Activated CD8-positive, alpha-beta memory T cell treated with anti-CD3 and anti-CD28 coated beads for 24 hours (primary cell): Measurements from ENCODE around the gene ZBTB20.

Experiments used
- DNase-seq: peaks from one replicate; pipeline ENCODE4 v3.0.0-alpha.2; 2020

Gene ZBTB20

DNA sequence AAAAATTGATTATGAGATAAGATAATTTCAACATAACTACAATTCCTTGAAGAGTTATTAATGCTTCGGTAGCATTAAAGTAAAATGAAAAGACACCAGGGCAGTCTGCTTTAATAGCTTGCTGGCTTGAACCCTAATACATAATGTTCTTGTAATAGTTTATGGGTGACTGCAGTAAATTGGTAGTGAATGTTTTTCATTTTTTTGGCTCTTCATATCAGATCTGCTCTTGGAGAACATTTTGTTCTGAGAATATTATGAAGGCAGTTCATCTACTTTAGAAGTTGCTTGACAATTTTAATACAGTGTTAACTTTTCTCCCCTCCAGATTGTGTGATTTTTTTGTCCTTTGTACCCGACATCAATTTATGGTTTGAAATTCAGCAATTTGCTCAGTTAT is 128.4 kb downstream of the ZBTB20 start:
- no peak for DNase-seq

DNA sequence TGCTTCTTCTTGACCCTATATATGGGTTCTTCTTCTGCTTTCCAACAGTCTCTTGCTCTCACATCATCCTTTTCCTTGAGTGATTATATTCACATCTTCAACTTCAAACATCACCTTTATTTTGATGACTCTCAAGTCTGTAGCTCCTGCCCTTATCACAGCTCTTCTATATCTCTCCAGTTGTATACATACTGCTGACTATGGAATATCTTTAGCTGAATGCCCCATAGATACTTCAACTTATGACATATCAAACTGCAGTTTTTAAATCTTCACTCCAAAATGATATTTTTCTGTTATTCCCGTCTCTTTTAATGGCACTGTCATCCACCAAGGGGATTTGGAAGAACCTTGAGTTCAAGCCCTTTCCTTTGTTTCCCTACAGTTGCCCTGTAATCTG is 139.1 kb downstream of the ZBTB20 start:
- DNase-seq, result no peak

DNA sequence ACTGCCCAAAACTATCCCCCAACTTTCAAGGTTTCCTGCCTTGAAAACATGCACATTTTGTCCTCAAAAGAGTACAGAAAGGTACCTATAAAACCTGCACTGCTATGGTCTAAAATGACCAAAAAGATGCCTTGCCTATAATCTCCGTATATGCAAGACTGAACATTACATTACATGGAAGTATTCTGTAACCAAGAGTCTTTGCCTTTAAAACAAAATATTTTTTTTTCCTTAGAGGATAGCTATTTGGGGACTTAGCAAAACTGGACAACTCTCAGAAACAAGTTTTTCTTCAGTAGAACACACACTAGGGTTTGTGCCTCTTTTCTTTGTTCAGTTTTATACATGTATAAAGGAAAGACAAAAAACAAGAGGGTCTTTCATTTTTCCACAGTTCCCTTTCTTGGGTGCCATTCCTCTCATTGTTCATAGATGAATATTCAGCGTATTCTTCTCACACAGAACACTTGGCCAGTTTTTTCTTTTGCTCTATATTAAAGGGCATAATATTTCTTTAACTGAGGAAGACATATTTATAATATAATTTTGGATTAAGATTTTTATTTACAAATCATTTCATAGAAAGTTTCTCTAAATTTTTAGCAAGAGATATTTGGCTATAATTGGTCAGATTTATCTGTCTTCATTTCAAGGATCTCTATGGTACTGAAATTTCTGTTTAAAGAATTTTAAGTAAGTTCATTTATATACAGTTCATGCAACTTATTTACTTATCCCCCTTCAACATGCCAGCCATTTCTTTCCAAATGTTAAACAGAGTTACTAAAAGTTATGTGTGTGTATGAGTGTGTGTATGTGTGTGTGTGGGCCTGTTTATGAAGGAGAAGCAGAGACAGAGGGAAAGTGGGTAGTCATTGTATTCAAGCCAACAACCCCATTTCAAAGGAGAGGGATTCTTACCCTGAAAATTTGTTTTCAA is 142.6 kb downstream of the ZBTB20 start:
- DNase-seq, result no peak

DNA sequence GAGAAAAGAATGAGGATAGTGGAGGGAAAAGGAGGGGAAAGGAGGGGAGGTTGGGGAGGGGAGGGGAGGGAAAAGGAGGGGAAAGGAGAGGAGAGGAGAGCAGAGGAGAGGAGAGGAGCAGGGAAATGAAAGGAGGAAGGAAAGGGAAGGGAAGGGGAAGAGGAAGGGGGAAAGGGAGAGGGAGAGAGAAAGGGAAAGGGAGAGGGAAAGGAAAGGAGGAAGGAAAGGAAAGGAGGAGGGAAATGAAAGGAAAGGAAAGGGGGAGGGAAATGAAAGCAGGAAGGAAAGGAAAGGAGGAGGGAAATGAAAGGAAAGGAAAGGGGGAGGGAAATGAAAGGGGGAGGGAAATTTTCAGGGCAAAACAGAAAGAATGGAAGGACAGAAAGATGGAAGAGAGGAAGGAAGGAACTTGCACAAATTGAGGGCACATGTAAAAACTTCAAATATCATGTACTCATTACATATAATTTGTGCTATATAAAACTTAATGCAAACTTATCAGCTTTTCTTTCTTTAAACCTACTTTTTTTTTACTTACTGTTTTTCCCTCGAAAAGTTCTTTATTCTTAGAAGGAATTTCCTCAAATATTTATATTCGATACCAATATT is 148.0 kb downstream of the ZBTB20 start:
- no peak for DNase-seq

DNA sequence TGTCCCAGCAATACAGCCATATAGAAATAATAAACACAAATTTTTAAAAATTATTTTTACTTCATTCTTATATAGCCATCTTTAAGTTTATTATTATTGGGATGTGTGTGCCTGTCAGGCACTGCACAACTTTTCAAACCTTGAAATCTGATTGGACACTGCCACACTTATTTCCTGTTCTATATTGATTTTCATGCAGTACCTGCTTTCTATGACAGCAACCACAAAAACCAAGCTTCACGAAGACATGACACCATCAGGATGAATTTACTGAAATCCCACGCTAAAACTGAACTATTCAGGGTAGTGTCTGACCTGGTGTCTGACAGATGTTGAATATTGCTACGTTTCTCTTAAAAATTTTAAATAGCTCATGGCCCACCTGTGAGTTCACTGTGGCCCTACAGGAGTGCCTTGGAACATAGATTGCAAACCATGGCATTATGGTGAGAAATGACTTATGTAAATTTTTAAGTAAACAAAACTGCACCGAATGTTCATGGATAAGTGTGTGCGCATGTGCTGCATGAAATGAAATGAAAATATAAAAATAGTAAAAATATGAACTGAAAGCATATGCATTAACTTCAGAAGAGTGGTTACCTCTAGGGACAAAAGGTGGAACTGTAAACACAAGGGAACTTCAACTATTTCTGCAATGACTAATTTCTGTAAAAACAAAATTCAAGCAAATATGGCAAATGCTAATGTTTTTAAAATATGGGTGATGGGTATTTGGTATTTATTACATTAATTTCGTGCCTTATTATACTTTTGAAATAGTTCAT is 152.3 kb downstream of the ZBTB20 start:
- no peak for DNase-seq

DNA sequence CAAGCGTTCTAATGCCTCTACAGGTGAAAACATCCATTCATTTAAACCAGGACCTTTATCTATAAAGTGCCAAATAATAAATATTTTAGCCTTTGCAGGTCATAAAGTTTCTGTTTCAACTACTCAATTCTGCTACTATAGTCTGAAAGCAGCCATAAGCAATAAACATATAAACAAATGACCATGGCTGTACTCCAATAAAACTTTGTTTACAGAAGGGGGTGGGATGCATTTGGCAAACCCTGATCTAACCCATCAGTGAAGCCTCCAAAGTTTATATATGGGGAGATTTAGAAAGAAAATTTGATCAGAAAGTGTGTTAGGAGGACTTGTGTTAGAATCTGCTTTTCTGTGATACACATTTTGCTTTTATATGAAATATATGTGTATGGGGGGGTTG is 161.3 kb downstream of the ZBTB20 start:
- no peak for DNase-seq

DNA sequence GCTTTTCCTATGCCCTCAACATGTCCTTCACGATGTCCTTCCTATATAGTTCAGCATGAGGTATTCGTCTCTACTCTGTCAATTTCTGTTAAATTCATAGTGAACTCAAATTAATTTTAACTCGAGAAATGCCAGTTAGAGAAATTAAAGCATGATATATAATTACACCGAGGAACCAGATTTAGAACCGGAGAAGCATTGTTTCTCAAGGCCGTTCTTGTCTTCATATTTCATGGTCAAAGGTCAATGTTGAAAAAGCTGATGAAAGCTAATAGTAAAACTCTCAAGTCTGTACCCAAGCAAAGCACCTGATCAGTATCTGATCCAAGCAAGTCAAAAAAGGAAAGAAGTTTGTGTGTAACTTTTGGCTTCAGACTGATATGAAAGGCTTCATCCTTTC is 163.8 kb downstream of the ZBTB20 start:
- DNase-seq, result no peak

DNA sequence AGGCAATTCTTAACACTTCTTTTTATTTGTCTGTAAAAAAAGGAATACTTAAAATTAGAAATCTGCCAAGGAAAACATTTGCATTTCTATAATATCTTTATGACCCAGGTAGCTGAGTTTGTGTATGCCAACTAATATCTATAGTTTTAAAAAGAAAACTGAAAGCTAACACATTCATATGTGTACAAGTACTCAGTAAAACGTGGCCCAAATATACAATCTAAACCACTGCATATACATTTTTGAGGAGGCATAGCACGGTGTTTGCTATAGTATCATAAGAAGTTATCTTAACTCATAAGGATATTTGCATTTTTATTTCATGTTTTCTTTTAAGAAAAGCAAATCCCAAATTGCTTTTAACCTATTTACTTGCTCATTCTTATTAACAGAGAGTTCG is 172.7 kb downstream of the ZBTB20 start:
- DNase-seq, result no peak

DNA sequence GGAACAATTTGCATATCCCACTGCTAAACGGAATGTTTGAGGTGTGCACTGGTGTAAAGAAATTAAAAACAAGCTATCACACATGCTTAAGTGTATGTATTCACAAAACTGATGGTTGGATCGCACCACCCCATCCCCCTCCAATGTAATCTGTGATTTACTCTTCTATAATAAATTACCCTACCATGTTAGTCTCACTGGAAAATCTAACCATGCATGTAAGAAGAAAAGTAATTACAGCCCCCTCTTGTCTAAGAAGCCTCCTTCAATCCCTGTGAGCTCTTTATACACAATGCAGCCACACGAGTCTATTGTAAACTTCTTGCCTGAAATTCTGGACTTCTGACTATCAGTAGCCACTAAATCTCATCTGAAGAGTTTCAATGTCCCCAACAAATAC is 173.6 kb downstream of the ZBTB20 start:
- DNase-seq, result no peak

DNA sequence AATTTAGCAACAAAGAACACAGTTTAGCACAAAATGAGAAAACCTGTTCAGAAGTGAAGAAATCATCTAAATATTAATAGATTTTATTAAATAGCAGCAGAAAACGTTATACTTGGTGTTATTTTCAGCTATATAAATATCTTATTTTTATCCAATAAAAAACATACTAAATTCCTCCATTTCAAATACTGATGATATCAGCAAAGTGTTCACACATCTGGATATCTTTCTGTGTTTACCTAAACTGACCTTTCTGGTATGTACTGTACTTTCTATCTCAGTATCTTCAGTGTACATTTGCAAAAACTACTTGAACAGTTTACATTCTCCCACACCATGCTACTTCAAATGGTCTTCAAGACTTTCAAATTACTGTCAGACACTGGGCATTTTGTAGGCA is 179.9 kb downstream of the ZBTB20 start:
- DNase-seq, result no peak

DNA sequence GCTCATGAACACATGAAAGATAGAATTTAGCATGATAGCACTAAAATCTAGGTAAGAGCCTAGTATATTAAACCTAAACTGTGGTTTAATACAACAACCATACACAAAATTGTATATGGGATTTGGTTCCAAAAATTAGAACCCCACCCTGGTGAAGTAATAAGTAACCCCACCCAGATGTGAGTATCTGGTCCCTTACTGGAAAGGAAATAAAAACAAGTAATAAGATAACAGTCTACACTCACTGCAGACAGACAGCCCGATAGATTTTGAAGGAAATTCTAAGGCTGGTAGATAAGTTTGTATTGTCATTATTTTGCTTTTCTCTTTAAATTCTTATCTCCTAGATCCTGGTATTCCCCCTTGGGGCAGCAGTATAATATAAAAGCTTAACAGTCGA is 184.9 kb downstream of the ZBTB20 start:
- no peak for DNase-seq

DNA sequence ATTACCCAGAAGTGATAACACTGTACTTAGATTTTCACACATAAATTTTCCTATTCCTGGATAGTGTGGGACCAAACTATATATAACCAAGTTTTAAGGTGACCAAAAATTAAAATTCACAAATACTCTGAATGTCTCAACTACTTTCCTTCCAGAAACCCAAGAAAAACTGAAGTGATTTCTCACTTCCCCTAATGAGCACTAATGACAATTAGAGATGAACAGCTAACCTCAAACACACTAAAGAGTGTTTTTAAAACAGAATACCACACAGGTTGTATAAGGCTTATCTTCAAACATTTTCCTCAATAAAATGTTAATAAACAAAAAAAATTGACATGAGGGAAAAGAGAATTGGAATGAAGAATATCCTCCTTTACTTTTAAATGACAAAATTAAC is 188.2 kb downstream of the ZBTB20 start:
- DNase-seq, result no peak

DNA sequence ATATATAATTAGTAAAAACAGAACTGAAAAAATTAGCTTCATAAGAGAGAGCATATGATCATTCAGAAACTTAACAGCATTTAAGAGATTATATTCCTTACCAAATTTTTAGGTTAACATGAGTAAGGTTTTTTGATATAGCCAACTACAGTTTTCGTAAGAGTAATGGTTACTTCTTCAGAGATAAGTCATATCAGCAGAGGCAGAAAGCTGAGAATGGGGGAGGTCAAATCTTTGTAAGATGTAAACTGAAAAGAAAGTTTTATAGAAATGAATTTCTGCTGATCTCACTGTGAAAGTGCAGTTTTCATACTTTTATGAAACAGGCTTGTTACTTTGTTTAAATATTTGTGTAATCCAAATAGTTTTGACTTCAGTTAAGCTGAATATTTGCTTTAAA is 193.3 kb downstream of the ZBTB20 start:
- no peak for DNase-seq

DNA sequence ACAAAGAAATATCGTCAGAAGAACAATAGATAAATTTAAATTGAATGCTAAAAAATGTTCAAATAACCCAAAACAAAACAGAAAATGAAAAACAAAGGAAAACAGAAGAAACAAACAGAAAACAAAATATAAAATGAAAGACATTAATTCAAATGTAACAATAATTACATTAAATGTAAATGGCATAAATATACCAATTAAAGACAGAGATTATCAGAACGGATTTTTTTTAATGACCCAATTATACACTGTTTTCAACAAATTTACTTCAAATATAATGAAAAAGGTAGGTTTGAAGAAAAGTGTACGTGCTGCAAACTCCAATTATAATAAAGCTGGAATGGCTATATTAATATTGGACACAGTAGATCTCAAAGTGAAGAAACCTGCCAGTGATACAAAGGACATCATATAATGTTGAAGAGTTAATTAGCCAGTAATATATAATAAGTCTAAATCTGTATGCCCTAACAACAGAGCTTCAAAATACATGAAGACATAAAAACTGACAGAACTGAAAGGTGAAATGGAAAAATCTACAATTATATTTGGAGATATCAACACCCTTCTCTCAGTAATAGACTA is 193.8 kb downstream of the ZBTB20 start:
- DNase-seq, result no peak

DNA sequence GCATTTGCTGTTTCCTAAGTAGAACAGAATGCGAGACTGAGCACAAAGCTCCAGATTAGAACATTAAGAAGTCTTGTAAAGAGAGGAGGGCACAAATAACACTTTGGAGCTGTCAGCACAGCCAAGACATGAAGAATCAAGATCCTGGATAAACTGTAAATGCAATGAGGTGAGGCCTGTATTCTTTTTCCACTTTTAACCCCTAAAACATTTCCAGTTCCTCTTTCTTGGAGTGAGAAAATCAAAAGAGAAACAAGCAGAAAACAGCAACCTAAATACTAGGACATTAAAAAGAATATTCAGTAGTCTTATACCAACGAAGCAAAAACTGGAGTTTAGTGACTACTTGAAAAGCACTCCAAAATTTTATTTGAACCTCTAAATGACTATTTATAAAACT is 204.3 kb downstream of the ZBTB20 start:
- no peak for DNase-seq

DNA sequence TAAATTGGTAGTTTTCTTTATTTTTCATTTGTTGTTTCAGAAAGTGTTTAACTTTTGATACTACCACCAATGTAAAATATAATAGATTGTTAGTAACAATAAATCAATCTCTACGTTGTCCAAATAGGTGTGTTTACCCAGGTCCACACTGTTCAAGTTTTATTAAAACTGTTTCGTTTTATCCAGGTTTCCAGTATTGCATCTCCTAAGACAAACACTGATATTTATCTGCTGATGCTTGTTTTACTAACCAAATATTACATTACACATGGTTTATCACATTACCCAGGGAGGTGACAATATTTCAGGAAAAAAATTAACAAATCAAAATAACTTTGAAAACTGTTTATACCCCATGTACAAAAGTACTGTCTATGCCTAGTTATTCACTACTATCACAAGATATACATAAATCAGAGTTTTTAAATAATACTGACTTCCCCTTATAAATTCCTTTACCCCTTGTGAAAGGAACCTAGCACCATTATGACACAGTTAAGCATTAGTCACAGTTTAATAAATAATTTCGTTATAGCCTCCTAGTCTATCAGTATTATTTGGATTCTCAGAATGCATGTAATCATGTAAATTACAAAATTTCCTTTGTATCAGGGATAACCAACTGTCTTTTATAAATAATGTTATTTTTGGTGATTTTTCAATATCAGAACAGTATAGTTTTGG is 205.3 kb downstream of the ZBTB20 start:
- DNase-seq, result no peak

DNA sequence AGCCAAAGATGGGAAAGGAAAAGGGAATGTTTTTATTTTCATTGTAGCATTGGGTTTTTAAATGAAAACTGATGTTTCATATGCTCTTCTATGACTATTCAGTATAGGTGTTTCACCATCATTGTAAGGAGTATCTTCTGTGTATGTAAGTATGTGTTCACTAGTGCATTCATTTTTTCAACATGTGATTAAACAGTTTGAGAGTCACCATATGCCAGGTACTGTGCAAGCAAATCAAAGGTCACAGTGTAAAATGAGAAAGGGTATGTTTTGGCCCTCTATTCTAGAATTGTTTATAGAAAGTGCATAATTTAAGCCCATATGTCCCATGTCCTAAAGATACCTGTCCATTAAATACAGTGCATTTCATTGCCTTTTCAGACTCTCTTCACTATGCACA is 207.2 kb downstream of the ZBTB20 start:
- DNase-seq, result no peak

DNA sequence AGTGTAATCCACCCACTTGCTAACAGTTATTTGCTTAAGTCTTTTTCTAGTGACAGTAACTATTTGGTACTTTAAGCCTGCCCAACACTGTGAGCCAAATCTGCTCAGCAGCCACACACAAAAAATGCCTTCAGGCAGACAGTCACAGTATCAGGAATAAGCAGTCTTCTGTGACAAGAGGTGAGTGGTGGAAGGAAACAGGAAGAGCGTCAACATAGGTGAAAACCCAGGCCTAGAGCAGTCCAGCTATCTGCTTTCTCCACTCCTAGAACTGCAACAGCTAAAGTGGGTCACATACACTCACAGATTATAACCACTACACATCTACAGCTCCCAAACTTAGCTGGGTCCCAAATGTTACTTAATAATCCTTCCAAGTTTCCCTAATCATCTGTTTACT is 213.7 kb downstream of the ZBTB20 start:
- no peak for DNase-seq

DNA sequence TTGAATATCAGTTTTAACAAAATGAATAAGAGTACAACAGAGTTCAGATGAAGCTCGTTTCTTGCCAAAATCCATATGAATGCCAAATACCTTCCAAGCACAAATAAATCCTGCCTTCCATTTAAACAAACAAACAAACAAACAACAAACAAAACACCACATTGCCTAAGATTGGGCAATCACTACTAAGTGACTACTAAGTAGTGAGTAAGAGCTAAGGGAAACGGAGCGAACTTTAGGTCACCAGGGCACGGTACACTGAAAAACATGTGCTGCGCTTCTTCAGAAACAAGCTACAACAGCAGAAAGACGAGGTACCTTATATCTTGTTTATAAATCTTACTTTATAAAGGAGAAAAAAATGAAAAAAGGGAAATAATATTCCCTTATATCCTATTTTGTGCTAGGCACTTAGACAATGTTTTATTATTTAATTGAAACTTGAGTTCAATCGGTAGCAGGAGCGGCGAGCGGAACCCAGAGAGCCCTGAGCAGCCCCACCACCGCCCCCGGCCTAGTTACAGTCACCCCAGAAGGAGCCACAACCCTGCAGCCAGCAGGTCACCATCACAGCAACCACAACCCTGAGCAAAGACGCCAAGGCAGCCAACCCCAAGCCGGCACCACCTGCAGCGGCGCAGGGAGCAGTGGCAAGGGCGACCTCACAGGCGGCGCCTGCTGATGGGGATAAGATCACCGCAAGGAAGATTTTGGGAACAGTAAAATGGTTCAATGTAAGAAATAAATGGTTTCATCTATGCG is 216.9 kb downstream of the ZBTB20 start:
- no peak for DNase-seq

DNA sequence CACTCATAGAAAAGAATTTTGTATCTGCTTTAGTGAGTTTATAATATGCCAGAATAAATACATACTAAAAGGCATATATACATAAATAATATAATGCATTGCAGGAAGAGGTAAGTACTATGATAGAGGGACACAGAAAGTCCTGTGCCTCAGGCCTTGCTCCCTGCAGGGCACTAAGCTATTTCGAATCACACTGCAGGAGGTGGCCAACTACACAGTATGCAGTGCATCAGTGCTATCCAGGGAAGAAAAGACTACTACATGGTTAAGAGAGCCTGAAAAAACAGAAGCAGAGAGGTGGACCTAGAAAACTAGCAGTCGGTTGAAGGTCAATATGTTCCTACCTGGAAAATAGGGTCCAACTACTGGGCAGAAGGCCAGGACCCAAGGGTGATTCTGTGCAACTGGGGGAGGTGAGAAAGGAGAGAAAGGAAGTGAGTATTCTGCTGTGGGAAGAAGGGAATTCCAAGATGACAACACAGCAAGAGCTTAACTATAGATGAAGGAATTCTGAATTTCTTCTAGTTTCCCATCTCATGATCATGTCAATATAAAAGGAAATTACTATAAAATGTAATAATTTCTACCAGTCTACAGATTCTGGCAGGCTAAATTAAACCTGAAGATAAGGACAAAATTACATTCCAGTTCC is 218.0 kb downstream of the ZBTB20 start:
- DNase-seq, result no peak

DNA sequence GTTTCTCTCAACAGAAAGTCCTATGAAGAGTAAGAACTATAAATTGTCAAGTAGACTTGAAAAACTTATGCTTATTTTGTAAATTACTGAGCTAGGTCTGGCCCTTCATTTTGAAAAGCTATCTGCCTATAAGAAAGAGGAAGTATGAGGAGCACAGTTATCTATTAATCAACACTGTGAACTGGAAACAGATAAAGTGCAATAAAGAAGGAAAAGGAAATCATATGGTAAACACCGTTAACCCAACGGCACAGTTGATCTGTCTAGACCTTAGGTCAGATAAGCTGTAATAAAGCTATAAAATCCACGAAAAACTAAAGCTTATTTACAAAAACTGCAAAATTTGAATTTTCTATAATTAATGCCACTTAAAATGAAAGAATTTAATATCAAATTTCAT is 242.5 kb downstream of the ZBTB20 start:
- no peak for DNase-seq

DNA sequence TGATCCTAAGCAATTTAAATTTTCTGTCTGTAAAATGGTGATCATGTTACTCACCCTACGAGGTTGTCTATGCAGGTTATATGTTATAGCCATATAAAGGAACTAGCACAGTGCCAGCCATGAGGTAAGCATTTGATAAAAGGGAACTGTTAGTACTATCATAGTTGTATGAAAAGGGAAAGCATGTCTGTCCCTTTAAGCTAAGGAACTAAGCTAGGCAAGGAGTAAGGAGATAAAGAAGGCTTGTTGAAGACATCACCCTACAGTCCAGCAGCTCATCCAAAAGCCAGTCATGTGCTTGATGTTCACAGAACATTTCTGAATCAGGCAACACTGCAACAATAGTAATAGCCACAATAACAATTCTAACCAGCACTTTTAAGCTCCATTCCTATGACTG is 243.9 kb downstream of the ZBTB20 start:
- DNase-seq, result no peak
